Esophagus squamous epithelium (tissue), 5 donors: Measurements from ENCODE around the gene KIF1C. TPM values are rescaled to one million over a fixed set of nuclear protein-coding genes. Genes with fewer than 3 reads are reported as not detected.

Source experiments
- DNase-seq: peaks from one replicate; lab custom pipeline; 2025; lab: John Stamatoyannopoulos, UW
- H3K27ac ChIP-seq, 4 donors: fragments of 200-600 bp; sonication (generic); one replicate each; pipeline ENCODE4 v1.5.1; 2016 to 2019; ENCODE audit warnings: mild to moderate bottlenecking in 1 of 4
- H3K27me3 ChIP-seq, 4 donors: fragments of 200-600 bp; sonication (generic); 1 replicate in 3 of 4; 2 replicates in 1 of 4; pipeline versions ENCODE4 v1.5.1 to v1.6.0; 2017 to 2021; ENCODE audit warnings: antibody characterized with exemption in 1 of 4
- H3K36me3 ChIP-seq, 3 donors: fragments of 200-600 bp; sonication (generic); one replicate each; pipeline ENCODE4 v1.5.1; 2016 to 2019
- H3K4me1 ChIP-seq, 3 donors: fragments of 200-600 bp; sonication (generic); one replicate each; pipeline ENCODE4 v1.5.1; 2017 to 2019
- H3K4me3 ChIP-seq, 4 donors: fragments of 200-600 bp; sonication (generic); 1 replicate in 3 of 4; 2 replicates in 1 of 4; pipeline ENCODE4 v1.5.1; 2016 to 2019; ENCODE audit warnings: mild to moderate bottlenecking in 2 of 4, moderate library complexity in 1 of 4
- H3K9me3 ChIP-seq, 3 donors: fragments of 200-600 bp; sonication (generic); one replicate each; pipeline ENCODE4 v1.5.1; 2016 to 2019
- POLR2A ChIP-seq, 4 donors: fragments of 450-650 bp; IDR thresholded peaks; one replicate each; pipeline ENCODE4 v1.6.1; 2017; ENCODE audit warnings: antibody characterized with exemption in 4 of 4, mild to moderate bottlenecking in 4 of 4, moderate library complexity in 3 of 4
- WGBS, 2 donors: methylation state at CpG; one replicate each; pipeline ENCODE4 v1.1.5; 2018; 5-methylcytosine and 5-hydroxymethylcytosine counted together
- intact Hi-C: fragments of 100-400 bp; cut with DNase I; formaldehyde crosslinking; loops from one replicate; pipeline ENCODE4 v1.15.0; 2022
- total RNA-seq, 4 donors: library from RNA; depleted of rRNA; stranded (reverse); fragments of >200 nt; gene quantifications; one replicate each; pipeline ENCODE4 v1.1.0, GENCODE V29; 2016
- TF ChIP-seq, protein P1 (sequence below), 6 experiments: fragments of 450-650 bp in 4 of 6; fragments of 200-600 bp in 2 of 6; sonication (generic) in 2 of 6; IDR thresholded peaks; one replicate each; pipeline ENCODE4 v1.5.1; 2016 to 2019; ENCODE audit warnings: antibody characterized with exemption in 6 of 6, mild to moderate bottlenecking in 4 of 6, moderate library complexity in 4 of 6
- donor health status: DM: yes; HTN: yes; CAD: no.

Gene KIF1C
- total RNA-seq, 4 donors from 2014 or later, result 66.9 to 93.3 (median 81.7) TPM

DNA sequence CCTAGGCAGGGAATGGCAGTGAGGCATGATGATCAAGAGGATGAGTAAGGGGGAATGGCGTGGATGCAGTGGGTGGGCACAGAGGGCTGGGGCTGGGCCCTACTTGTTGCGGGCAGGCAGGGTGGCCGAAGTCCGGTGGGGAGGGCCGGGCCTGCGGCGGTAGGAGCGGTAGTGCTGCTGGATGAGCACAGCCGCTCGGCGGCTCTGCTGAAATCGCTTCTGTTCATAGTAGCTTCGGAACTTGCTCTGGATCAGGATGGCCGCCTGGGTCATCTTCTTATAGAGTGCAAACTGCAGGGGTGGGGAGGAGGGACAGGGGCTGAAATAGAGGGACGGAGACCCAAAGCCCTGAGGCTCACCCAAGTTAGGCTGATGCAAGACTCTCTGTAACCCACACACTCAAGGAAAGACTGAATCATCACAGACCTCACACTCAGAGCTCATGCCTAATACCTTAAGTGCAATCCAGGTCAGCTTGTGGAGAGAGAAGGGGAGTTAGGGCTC, 28.7 kb upstream of the KIF1C start:
- H3K4me3 ChIP-seq, result peak overlapping the region in 3 of 4 donors; percentile 69 to 84 (median 73)
- 71 to 78% methylated on average over 8 to 12 of the region's 15 CpGs for WGBS, 2 donors
- no peak for DNase-seq
- no peaks in the 10 kb centered on the region for H3K9me3 ChIP-seq
- intact Hi-C loops, result no loop called here
- TF ChIP-seq POLR2A (IDR thresholded peaks at IDR 0.05), result no peak
- TF ChIP-seq, protein P1, sequence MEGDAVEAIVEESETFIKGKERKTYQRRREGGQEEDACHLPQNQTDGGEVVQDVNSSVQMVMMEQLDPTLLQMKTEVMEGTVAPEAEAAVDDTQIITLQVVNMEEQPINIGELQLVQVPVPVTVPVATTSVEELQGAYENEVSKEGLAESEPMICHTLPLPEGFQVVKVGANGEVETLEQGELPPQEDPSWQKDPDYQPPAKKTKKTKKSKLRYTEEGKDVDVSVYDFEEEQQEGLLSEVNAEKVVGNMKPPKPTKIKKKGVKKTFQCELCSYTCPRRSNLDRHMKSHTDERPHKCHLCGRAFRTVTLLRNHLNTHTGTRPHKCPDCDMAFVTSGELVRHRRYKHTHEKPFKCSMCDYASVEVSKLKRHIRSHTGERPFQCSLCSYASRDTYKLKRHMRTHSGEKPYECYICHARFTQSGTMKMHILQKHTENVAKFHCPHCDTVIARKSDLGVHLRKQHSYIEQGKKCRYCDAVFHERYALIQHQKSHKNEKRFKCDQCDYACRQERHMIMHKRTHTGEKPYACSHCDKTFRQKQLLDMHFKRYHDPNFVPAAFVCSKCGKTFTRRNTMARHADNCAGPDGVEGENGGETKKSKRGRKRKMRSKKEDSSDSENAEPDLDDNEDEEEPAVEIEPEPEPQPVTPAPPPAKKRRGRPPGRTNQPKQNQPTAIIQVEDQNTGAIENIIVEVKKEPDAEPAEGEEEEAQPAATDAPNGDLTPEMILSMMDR (IDR thresholded peaks at IDR 0.05), result no peak
- H3K27ac ChIP-seq, result peak overlapping the region; percentile 83 to 99 (median 98)
- no peaks in the 10 kb centered on the region for H3K27me3 ChIP-seq
- peaks cover 7 to 47% (median 23%) of the 10 kb centered on the region in 3 donors for H3K36me3 ChIP-seq
- H3K4me1 ChIP-seq, result peaks cover 21 to 41% (median 25%) of the 10 kb centered on the region in 3 donors

DNA sequence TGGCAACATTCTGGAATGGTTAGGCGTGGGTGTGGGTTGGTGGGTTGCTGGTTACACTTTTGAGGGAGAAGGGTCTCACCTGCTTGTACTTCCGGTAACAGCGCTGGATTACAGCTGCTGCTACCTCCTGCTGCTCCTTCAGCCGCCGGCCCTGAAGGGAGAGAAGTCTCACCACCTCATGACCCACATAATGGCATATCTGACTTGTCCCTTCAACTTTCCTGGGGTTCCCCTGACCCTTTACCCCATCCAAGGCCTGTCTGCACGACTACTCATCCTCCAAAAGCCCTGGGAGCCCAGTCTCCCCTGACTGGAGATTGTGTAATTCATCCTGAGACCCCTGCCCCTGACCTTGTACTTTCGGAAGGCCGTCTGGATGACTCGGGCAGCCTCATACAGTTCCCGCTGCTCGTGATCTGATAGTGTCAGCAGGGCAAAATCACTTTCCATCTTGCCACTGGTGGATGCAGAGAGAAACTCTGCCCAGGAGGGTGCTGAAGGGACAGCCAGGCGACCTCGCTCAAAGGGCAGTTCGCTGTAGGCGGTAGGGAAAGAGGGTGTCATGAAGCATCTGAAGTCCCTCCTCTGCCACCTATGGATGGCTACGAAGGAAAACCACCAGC, 28.1 kb upstream of the KIF1C start:
- TF ChIP-seq, protein P1 (IDR thresholded peaks at IDR 0.05), result no peak
- TF ChIP-seq POLR2A (IDR thresholded peaks at IDR 0.05), result no peak
- Histone ChIP-seq H3K4me1 (peaks cover 21 to 41% (median 25%) of the 10 kb centered on the region in 3 donors), H3K36me3 (peaks cover 10 to 52% (median 26%) of the 10 kb centered on the region in 3 donors), H3K9me3 (no peaks in the 10 kb centered on the region), H3K27ac (peak overlapping the region; percentile 3 to 99 (median 98)), H3K27me3 (no peaks in the 10 kb centered on the region), H3K4me3 (peak overlapping the region in 1 of 4 donors; percentile 84)
- DNase-seq, result no peak
- 79 to 87% methylated on average over 13 of the region's 16 CpGs for WGBS, 2 donors
- intact Hi-C loops, result no loop called here

DNA sequence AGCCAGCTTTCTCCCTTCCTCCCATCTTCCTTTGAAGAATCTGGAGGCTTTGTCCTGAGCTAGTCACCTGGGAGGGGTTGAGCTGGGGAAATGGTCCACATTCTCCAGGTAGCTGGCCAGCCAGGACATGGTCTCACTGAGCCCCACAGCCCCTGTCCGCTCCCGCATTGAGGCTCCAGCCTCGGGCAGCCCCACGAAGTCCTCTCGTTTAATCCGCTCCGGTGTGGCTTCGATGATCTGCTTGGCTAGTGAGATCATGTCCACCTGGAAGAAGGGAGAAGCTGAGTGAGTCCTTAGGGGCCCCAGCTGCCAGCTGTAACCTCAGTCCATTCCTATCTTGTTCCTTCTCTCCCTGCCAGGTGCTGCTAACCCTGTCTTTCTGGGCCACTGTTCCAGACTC, 27.5 kb upstream of the KIF1C start:
- peaks cover 10 to 59% (median 26%) of the 10 kb centered on the region in 3 donors for H3K36me3 ChIP-seq
- no peak for DNase-seq

DNA sequence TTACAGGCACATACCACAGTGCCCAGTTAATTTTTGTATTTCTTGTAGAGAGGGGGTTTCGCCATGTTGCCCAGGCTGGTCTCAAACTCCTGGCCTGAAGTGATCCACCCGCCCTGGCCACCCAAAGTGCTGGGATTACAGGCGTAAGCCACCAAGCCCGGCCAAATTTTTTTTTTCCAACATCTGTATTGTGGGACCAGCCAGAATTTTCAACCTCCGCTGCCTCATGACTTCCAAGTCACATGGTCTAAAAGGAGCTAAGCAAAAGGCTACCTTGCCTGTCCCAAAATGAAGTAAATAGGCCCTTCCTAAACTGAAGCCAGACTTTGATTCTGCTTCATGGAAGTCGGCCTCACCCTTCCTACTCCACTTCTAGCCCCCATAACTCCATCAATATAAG, 25.9 kb upstream of the KIF1C start:
- H3K36me3 ChIP-seq, result peaks cover 14 to 74% (median 29%) of the 10 kb centered on the region in 3 donors
- intact Hi-C loops, result no loop called here
- WGBS, 2 donors, result 78 to 88% methylated on average over 6 of the region's 6 CpGs

More for the DNA sequence above, 27.5 kb upstream of the KIF1C start:
- Histone ChIP-seq H3K9me3 (no peaks in the 10 kb centered on the region), H3K27ac (peak overlapping the region in 2 of 4 donors; percentile 98 to 99), H3K27me3 (no peaks in the 10 kb centered on the region), H3K4me1 (peaks cover 21 to 39% (median 25%) of the 10 kb centered on the region in 3 donors), H3K4me3 (no peak overlapping the region)
- 83 to 97% methylated on average over 7 of the region's 8 CpGs for WGBS, 2 donors
- no peak for TF ChIP-seq POLR2A (IDR thresholded peaks at IDR 0.05)
- TF ChIP-seq, protein P1 (IDR thresholded peaks at IDR 0.05), result no peak
- intact Hi-C loops, result no loop called here

More for the DNA sequence above, 25.9 kb upstream of the KIF1C start:
- no peak overlapping the region for H3K4me3 ChIP-seq
- TF ChIP-seq, protein P1 (IDR thresholded peaks at IDR 0.05), result no peak
- TF ChIP-seq POLR2A (IDR thresholded peaks at IDR 0.05), result no peak
- no peak for DNase-seq
- H3K27ac ChIP-seq, result peak overlapping the region in 1 of 4 donors; percentile 23
- H3K9me3 ChIP-seq, result no peaks in the 10 kb centered on the region
- peaks cover 13 to 24% (median 14%) of the 10 kb centered on the region in 3 donors for H3K4me1 ChIP-seq
- no peaks in the 10 kb centered on the region for H3K27me3 ChIP-seq
